ENCODE measurements around the gene PAK6.

GRCh38 chr15:40303576-40303975 is 64.7 kb downstream of the PAK6 start:
- TF ChIP-seq CTCF (IDR thresholded peaks at IDR 0.05) (no peak), POLR2A (IDR thresholded peaks at IDR 0.05) (no peak)
